HG02759 (cell line): ENCODE data around the gene HSD3B7.

ENCODE experiments used
- ATAC-seq: cut with Tn5 transposase; IDR thresholded peaks from one replicate; pipeline ENCODE4 v1.9.1; 2021; ENCODE audit warnings: mild to moderate bottlenecking, moderate library complexity; ENCODE audit not compliant: unreplicated experiment

The HSD3B7 gene

DNA sequence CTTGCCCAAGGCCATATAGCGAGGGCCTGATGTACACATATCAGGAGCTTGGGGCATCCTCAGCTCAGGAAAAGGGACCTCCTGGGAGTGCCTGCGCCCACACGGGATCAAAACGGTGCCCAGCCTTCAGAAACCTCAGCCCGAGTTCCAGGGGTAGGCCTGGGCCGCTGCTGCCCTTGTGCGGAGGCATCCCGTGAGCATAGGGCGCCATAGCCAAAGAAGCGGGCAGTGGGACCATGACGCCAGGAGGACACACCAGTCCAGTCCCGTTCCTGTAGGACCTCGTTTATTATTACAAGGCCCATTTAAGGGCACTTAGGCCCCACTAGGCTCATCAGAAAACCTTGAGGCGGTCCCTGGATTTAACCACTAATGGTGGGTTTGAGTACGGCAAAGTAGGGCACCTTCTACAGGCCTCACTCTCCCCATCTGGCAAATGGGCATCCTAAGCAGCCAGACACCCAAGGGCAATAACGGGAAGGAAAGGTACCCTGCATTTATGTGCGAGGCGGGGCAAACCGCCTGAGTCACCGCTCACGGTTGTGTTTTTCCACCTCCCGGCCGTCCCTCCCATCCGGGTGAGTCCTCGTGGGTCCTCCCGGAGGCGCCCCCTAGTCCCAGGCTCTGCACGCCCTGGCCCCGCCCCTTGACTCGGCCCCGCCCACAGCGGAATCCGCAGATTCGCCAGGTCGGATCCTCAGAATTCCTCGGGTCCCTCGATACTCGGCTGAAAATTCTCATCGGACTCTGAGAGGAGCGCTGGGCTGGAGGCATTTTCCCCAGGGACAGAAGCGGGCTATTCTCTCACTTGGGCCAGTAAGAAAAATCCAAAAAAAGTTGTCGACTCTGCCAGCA lies 28.2 kb upstream of the HSD3B7 start:
- ATAC-seq, result peak; percentile 48

DNA sequence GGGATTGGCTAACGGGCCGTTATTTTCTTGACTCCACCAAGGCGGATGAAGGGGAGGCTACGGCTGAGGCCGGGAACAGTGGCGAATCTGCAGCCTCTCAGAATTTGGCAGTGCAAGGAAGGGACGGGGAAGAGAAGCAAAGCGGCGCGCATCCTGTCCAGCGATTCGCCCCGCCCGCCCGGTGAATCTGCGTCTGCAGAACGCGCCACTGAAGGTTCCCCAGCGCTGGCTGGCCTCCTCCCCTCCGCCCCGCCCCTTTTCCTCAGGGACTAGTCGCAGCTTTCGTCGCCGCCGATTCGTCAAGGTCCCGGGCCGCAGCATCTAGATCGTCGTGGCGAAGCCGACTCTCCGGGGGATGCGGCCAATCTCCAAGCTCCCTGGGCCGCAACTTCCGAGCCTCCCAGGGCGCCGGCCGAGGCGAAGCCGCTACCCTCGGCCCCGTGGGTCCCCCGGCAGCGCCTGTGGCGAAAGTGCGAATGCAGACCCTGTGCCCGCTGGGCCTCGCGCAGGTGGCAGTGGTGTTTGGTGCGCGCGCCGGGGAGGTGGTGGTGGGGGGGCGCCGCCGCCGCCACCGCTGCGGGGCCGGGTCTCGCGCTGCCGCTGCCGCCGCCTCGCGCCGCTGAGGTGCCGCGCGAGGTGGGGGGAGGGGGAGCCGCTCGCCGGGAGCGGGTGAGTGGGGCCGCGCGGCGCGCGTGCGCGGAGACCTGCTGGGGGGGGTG lies 27.4 kb upstream of the HSD3B7 start, which contains the start of gene SETD1A:
SETD1A (plus strand) TSS at position 299 of the 719 bp plus-strand sequence. CDS start 978 bp downstream, outside the sequence.
- ATAC-seq, result peak; percentile 77

DNA sequence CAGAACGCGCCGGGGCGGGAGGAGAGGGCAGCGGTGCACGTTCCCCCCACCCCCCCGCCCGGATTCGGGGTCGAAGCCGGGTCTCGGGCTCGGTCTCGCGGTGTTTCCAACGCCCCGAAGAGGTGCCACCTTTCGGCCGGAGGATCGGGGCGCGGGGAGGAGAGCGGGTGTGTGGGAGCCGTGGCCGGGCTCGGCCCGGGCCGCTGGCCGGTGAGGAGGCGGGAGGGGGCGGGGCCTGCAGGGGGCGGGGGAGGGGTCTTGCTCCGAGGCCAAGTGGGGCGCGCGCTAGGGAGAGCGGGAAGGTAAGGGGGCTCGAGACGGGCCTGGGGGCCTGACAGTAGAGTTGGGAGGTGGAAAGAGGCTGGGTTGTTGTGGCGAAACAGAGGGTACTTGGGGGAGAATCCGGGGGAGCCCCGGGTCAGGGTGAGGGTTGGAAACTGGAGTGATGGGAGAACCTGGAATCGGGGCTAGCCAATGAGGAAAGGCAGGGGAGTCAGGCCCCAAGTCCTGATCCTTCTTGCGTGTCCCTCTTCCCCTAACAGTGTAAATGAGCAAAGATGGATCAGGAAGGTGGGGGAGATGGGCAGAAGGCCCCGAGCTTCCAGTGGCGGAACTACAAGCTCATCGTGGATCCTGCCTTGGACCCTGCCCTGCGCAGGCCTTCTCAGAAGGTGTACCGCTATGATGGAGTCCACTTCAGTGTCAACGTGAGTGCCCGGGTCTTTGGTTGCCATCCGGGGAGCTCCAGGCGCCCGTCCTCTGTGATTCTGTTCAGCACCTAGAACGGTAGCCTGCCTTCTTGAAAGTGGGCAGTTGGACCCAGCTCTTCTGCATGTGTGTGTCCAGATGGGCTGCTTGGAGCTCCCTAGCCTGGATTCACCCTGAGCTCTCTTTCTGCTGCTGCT lies 26.6 kb upstream of the HSD3B7 start:
- peak; percentile 39 for ATAC-seq

DNA sequence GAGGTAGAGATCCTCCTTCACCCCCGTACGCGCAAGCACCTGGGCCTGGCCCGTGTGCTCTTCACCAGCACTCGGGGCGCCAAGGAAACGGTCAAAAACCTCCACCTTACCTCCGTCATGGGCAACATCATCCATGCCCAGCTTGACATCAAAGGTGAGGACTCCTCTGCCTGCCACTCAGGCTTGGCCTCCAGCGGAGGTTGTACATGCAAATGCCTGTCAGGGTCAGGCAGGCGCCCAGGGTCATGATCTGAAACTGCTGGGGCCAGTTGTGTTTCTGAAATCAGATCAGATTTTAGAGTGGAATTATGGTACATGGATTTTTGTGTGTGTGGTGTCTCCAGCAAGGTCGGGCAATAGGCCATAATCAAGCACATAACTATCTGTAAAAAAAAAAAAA lies 23.6 kb upstream of the HSD3B7 start:
- ATAC-seq, result no peak

DNA sequence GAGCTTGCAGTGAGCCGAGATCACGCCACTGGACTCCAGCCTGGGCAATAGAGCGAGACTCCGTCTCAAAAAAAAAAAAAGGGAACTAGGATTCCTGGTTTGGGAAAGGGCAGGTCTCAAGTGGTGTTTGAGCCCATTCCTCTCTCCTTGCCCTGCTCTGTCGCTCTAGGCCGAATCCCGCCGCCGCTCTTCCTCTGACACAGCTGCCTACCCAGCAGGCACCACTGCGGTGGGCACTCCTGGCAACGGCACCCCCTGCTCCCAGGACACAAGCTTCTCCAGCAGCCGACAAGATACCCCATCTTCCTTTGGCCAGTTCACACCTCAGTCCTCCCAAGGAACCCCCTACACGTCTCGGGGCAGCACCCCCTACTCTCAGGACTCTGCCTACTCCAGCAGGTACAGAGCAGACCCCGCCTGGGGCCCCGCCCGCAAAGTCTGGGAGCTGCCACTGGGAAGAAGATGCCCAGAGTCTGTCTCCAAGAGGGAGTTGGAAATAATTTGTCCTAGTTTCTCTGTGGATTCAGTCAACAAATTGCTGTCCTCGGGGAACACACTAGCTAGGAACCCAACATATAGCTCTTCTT lies 21.0 kb upstream of the HSD3B7 start:
- ATAC-seq, result no peak

DNA sequence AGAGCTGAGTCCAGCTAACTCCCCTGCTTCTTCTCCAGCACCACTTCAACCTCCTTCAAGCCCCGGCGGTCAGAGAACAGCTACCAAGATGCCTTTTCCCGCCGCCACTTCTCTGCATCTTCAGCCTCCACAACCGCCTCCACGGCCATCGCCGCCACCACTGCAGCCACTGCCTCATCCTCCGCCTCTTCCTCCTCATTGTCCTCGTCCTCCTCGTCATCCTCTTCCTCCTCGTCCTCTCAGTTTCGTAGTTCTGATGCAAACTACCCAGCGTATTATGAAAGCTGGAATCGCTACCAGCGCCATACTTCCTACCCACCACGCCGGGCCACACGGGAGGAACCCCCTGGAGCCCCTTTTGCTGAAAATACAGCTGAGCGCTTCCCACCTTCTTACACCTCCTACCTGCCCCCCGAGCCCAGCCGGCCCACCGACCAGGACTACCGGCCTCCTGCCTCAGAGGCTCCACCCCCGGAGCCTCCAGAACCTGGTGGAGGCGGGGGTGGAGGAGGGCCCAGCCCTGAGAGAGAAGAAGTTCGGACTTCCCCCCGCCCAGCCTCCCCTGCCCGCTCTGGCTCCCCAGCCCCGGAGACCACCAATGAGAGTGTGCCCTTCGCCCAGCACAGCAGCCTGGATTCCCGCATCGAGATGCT lies 20.3 kb upstream of the HSD3B7 start:
- no peak for ATAC-seq

DNA sequence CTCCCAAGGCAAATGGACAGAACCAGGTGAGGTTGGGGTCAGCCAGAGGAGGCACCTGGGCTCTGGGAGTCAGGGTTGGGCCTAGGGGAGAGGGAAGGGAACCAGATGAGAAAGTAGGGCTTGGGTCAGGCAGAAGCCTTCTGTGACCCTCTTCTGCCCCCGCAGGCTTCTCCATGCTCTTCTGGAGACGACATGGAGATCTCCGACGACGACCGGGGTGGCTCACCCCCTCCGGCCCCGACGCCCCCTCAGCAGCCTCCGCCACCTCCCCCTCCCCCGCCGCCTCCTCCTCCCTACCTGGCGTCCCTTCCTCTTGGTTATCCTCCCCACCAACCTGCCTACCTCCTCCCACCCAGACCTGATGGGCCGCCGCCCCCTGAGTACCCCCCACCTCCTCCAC lies 19.6 kb upstream of the HSD3B7 start:
- ATAC-seq, result no peak

DNA sequence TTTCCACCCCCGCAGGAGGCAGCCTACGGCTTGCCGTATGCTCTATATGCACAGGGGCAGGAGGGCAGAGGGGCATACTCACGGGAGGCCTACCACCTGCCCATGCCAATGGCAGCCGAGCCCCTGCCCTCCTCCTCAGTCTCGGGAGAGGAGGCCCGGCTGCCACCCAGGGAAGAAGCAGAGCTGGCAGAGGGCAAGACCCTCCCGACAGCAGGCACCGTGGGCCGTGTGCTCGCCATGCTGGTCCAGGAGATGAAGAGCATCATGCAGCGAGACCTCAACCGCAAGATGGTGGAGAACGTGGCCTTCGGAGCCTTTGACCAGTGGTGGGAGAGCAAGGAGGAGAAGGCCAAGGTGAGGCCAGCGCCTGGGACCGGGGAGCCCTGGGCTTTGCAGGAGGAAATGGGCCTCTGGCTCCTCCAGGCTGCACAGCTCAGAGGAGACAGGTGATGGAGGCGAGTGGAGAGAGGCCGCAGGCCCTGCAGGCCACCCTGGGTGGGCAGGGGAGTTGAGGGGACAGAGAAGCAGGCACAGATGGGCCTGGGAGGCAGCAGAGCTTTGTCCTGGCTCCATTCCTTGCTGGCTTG lies 18.9 kb upstream of the HSD3B7 start:
- no peak for ATAC-seq

DNA sequence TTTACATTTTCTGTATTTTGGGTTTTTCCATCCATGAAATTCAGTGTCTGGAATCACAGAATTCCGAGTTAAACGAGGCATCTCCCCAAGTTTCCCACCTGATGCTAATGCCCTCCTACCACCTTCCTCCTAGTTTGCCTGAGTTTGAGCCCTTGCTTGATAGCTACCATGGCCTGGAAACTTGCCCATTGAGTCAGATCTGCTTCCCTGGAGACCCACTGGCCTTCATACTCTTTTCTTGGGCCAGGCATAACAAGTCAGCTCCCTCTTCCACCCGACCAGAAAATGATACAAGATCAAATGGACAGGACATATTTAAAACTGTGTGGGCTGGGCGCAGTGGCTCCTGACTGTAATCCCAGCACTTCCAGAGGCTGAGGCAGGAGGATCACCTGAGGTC lies 17.2 kb upstream of the HSD3B7 start:
- no peak for ATAC-seq

DNA sequence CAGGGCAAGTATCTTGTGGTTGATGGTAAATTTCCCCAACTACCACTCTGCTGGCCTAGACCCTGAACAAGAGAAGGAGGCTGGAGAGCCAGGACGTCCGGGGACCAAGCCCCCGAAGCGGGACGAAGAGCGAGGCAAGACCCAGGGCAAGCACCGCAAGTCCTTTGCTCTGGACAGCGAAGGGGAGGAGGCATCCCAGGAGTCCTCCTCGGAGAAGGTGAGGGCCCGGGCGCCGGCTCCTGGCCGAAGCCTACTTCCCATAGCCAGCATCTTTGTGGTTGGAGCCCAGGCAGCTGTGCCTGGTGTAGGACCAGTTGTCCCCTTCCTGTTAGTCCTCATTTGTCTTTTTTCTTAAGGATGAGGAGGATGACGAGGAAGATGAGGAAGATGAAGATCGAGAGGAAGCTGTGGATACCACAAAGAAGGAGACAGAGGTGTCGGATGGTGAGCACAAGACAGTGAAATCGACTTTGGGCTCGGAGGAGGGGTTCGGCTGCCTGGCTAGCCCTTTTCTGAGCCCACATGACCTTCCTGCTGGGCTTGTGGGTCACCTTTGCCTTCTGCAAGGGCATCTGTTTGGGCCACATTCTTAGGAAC lies 15.7 kb upstream of the HSD3B7 start:
- ATAC-seq, result no peak

DNA sequence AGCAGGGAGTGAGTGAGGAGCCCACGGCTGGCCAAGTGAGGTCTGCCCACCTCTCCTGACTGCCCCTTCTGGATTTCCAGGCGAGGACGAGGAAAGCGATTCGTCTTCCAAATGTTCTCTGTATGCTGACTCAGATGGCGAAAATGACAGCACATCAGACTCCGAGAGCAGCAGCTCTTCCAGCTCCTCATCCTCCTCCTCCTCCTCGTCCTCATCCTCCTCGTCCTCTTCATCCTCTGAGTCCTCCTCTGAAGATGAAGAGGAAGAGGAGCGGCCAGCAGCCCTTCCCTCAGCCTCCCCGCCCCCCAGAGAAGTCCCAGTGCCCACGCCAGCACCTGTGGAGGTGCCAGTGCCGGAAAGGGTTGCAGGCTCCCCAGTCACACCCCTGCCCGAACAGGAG lies 13.7 kb upstream of the HSD3B7 start:
- no peak for ATAC-seq

DNA sequence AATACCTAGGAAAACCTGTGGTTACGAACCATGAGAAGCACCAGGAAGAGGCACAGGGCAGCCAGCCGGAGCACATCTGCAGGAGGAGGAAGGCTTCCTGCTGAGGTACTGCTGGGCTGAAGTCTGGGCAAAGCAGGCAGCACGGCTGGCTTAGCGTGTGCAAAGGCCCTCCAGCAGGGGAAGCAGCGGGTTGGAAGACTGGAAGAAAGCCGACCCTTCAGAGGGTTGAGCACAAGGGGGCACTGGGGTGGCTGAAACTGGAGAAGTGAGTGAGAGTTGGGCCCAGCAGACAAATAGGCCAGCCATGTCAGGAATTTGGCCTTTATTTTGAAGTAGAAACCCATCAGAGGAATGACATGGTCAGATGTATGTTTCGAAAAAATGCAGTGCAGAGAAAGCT lies 12.1 kb upstream of the HSD3B7 start:
- ATAC-seq, result no peak

DNA sequence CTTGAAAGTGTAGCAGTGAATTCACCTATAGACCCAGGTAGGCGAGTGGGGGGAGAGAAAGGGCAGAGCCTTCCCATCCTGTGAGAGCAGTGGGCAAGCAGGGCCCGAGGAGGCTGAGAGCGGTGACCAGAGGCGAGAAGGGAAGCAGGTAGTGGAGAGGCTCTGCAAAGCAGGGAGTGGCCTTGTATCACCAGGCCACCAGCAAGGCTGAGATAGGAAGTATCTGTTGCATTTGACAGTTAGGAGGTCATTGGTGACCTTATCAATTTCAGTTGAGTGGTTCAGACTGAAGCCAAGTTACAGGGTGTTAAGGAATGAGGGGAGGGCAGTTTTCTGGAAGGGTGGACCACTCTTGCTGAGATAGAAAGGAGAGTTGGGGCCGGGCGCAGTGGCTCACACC lies 10.7 kb upstream of the HSD3B7 start:
- no peak for ATAC-seq

DNA sequence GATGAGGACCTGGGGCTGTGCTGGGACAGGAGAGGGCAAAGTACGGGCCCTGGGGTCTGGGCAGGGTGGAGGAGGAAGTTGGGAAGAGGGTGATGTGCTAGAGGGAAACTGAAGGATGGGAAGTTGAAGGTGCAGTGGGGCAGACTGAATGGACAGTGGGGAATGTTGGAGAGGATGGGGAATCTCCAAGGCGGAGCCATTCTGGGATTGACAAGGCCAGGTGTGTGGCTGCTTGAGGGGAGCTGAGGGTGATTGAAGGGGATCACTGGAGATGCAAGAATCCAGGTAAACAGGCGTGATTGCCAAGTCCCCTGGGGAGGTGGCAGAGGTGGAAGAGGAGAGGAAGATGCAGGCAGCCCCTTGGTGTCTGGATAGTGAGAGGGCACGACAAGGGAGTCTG lies 8.5 kb upstream of the HSD3B7 start:
- ATAC-seq, result no peak

DNA sequence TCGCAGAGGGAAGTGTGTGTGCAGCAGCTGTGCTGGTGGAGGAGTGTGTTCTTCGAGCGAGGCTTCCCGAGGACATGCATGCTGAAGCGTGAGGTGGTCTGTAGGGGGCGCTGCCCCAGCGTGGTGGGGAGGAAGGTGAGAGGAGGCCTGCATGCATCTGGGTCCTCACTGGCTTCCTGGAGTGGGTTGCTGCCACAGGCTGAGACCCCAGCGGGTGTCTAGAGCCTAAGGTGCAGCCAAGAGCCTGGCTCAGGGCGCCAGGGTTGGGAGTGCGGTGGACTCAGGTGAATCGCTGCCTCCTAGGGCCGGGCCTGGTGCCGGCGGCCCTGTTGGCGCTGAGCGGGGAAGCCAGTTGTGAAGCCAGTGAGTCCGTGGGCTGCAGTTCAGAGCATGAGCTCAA lies 7.5 kb upstream of the HSD3B7 start:
- no peak for ATAC-seq

DNA sequence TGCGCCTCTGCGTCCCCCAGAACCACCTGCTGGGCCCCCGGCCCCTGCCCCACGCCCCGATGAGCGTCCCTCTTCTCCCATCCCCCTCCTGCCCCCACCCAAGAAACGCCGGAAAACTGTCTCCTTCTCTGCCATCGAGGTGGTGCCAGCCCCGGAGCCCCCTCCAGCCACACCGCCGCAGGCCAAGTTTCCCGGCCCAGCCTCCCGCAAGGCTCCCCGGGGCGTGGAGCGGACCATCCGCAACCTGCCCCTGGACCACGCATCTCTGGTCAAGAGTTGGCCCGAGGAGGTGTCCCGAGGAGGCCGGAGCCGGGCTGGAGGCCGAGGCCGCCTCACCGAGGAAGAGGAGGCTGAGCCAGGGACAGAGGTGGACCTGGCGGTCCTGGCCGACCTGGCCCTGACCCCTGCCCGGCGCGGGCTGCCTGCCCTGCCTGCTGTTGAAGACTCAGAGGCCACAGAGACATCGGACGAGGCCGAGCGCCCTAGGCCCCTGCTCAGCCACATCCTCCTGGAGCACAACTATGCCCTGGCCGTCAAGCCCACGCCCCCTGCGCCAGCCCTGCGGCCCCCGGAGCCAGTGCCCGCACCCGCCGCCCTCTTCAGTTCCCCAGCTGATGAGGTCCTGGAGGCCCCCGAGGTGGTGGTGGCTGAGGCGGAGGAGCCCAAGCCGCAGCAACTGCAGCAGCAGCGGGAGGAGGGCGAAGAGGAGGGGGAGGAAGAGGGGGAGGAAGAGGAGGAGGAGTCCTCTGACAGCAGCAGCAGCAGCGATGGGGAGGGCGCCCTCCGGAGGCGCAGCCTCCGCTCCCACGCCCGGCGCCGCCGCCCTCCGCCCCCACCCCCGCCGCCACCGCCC lies 5.6 kb upstream of the HSD3B7 start:
- no peak for ATAC-seq

DNA sequence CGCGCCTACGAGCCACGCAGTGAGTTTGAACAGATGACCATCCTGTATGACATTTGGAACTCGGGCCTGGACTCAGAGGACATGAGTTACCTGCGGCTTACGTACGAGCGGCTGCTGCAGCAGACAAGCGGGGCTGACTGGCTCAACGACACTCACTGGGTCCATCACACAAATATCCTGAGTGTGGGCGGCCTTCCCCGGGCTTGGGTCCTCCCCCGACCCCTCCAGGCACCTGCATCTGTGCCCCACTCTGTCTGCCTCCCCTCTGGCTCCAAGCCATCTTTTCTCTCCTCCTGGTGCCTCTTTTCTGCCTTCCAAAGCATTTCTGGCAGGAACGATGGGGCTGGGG lies 5.0 kb upstream of the HSD3B7 start:
- ATAC-seq, result no peak

DNA sequence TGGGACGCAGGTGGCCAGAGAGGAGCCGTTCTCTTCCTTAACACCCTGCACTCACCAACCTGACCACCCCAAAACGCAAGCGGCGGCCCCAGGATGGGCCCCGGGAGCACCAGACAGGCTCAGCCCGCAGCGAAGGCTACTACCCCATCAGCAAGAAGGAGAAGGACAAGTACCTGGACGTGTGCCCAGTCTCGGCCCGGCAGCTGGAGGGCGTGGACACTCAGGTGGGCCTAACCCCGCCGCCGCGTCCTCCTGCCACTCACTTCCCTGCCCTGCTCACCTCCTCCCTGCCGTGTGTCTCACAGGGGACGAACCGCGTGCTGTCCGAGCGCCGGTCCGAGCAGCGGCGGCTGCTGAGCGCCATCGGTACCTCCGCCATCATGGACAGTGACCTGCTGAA lies 4.6 kb upstream of the HSD3B7 start:
- ATAC-seq, result no peak

DNA sequence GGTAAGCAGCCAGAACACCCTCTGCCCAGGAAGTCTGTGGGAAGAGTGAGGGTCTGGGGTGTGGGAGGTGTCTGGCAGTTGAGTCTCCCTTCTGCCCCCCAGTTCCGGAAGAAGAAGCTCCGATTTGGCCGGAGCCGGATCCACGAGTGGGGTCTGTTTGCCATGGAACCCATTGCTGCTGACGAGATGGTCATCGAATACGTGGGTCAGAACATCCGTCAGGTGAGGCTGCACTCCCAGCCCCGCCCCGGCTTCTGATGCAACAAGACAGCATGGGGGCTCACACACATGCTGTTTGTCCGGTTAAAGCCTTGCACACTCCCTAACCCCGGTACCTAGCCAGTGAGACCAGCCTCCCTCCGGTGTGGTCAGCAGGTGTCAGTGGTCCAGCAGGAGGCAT lies 4.0 kb upstream of the HSD3B7 start:
- ATAC-seq, result no peak
